Measurements from ENCODE around the gene JCAD. TPM values are rescaled to one million over a fixed set of nuclear protein-coding genes. Genes with fewer than 3 reads are reported as not detected.

Gene JCAD
- total and polyA plus RNA-seq, 2 experiments from 2014 or later = 0.78 to 2.1 TPM

DNA sequence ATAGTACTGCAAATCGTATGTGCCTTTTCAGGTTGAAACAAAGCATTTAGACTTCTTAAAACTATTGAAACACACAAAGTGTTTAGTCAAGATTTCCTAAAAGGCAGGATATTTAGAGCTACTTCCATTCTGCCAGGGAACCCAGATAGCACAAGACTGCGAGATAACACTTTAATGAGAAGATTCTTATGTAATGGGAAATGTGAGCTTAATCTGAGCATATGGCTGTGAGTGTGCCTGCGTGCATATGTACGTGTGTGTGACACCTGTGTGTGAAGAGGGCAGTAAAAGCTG is 14.3 kb upstream of the JCAD start:
- no peaks in the 10 kb centered on the region for H4K20me1 ChIP-seq (replicated peaks; ENCODE audit: insufficient read depth)
- Mint-ChIP-seq H3K27me3 (ENCODE audit: insufficient read depth, low read depth, poor library complexity) (peaks cover 4% of the 10 kb centered on the region), H3K9me3 (no peaks in the 10 kb centered on the region), H3K4me1 (peaks cover 3% of the 10 kb centered on the region; the same call in 2 of the 3 replicates), H3K27ac (no peak overlapping the region), H3K36me3 (ENCODE audit: low read depth) (no peaks in the 10 kb centered on the region), H3K4me3 (no peak overlapping the region)
- no peaks in the 10 kb centered on the region for H3F3A ChIP-seq (replicated peaks; ENCODE audit: low read depth)
- no peak overlapping the region for H3K4me2 ChIP-seq
- no peaks in the 10 kb centered on the region for H3K36me3 ChIP-seq (ENCODE audit: insufficient read depth)
- ATAC-seq (no peak), DNase-seq (ENCODE audit: low spot score) (no peak)
- H3K4me3 ChIP-seq = no peak overlapping the region
- H3K27ac ChIP-seq (ENCODE audit: low read depth) = no peak overlapping the region
- H3K27me3 ChIP-seq (ENCODE audit: insufficient read depth) = no peaks in the 10 kb centered on the region
- H3K9me2 ChIP-seq (ENCODE audit: insufficient read depth) = no peaks in the 10 kb centered on the region
- no peaks in the 10 kb centered on the region for H3K79me2 ChIP-seq (replicated peaks; ENCODE audit: insufficient read depth)
- H2AFZ ChIP-seq = no peak overlapping the region
- TF ChIP-seq JUNB (IDR thresholded peaks at IDR 0.05; ENCODE audit: unreplicated experiment) = no peak
- TF ChIP-seq, protein P1, sequence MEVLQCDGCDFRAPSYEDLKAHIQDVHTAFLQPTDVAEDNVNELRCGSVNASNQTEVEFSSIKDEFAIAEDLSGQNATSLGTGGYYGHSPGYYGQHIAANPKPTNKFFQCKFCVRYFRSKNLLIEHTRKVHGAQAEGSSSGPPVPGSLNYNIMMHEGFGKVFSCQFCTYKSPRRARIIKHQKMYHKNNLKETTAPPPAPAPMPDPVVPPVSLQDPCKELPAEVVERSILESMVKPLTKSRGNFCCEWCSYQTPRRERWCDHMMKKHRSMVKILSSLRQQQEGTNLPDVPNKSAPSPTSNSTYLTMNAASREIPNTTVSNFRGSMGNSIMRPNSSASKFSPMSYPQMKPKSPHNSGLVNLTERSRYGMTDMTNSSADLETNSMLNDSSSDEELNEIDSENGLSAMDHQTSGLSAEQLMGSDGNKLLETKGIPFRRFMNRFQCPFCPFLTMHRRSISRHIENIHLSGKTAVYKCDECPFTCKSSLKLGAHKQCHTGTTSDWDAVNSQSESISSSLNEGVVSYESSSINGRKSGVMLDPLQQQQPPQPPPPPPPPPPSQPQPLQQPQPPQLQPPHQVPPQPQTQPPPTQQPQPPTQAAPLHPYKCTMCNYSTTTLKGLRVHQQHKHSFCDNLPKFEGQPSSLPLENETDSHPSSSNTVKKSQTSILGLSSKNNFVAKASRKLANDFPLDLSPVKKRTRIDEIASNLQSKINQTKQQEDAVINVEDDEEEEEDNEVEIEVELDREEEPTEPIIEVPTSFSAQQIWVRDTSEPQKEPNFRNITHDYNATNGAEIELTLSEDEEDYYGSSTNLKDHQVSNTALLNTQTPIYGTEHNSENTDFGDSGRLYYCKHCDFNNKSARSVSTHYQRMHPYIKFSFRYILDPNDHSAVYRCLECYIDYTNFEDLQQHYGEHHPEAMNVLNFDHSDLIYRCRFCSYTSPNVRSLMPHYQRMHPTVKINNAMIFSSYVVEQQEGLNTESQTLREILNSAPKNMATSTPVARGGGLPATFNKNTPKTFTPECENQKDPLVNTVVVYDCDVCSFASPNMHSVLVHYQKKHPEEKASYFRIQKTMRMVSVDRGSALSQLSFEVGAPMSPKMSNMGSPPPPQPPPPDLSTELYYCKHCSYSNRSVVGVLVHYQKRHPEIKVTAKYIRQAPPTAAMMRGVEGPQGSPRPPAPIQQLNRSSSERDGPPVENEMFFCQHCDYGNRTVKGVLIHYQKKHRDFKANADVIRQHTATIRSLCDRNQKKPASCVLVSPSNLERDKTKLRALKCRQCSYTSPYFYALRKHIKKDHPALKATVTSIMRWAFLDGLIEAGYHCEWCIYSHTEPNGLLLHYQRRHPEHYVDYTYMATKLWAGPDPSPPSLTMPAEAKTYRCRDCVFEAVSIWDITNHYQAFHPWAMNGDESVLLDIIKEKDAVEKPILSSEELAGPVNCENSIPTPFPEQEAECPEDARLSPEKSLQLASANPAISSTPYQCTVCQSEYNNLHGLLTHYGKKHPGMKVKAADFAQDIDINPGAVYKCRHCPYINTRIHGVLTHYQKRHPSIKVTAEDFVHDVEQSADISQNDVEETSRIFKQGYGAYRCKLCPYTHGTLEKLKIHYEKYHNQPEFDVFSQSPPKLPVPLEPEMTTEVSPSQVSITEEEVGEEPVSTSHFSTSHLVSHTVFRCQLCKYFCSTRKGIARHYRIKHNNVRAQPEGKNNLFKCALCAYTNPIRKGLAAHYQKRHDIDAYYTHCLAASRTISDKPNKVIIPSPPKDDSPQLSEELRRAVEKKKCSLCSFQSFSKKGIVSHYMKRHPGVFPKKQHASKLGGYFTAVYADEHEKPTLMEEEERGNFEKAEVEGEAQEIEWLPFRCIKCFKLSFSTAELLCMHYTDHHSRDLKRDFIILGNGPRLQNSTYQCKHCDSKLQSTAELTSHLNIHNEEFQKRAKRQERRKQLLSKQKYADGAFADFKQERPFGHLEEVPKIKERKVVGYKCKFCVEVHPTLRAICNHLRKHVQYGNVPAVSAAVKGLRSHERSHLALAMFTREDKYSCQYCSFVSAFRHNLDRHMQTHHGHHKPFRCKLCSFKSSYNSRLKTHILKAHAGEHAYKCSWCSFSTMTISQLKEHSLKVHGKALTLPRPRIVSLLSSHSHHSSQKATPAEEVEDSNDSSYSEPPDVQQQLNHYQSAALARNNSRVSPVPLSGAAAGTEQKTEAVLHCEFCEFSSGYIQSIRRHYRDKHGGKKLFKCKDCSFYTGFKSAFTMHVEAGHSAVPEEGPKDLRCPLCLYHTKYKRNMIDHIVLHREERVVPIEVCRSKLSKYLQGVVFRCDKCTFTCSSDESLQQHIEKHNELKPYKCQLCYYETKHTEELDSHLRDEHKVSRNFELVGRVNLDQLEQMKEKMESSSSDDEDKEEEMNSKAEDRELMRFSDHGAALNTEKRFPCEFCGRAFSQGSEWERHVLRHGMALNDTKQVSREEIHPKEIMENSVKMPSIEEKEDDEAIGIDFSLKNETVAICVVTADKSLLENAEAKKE (CRISPR knock-in tag; IDR thresholded peaks at IDR 0.05) = no peak
- TF ChIP-seq ZNF331 (CRISPR knock-in tag; IDR thresholded peaks at IDR 0.05; ENCODE audit: low read depth) = no peak
- TF ChIP-seq ZNF114 (CRISPR knock-in tag; IDR thresholded peaks at IDR 0.05) = no peak
- TF ChIP-seq EZH2 (IDR thresholded peaks at IDR 0.05; ENCODE audit: low read depth, unreplicated experiment) = no peak
- TF ChIP-seq STAT1 (IDR thresholded peaks at IDR 0.05; ENCODE audit: unreplicated experiment) = no peak
- TF ChIP-seq, protein P2, sequence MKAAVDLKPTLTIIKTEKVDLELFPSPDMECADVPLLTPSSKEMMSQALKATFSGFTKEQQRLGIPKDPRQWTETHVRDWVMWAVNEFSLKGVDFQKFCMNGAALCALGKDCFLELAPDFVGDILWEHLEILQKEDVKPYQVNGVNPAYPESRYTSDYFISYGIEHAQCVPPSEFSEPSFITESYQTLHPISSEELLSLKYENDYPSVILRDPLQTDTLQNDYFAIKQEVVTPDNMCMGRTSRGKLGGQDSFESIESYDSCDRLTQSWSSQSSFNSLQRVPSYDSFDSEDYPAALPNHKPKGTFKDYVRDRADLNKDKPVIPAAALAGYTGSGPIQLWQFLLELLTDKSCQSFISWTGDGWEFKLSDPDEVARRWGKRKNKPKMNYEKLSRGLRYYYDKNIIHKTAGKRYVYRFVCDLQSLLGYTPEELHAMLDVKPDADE (IDR thresholded peaks at IDR 0.05) = no peak
- TF ChIP-seq, protein P3, sequence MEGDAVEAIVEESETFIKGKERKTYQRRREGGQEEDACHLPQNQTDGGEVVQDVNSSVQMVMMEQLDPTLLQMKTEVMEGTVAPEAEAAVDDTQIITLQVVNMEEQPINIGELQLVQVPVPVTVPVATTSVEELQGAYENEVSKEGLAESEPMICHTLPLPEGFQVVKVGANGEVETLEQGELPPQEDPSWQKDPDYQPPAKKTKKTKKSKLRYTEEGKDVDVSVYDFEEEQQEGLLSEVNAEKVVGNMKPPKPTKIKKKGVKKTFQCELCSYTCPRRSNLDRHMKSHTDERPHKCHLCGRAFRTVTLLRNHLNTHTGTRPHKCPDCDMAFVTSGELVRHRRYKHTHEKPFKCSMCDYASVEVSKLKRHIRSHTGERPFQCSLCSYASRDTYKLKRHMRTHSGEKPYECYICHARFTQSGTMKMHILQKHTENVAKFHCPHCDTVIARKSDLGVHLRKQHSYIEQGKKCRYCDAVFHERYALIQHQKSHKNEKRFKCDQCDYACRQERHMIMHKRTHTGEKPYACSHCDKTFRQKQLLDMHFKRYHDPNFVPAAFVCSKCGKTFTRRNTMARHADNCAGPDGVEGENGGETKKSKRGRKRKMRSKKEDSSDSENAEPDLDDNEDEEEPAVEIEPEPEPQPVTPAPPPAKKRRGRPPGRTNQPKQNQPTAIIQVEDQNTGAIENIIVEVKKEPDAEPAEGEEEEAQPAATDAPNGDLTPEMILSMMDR (conservative IDR thresholded peaks at IDR 0.05; ENCODE audit: low read depth in 2 of 2) = no peak
- TF ChIP-seq EZH2phosphoT487 (IDR thresholded peaks at IDR 0.05; ENCODE audit: unreplicated experiment) = no peak
- TF ChIP-seq CREB1 (CRISPR knock-in tag; IDR thresholded peaks at IDR 0.05; ENCODE audit: low read depth) = no peak
- no peaks in the 10 kb centered on the region for H3K4me1 ChIP-seq (ENCODE audit: insufficient read depth)

Measured in GM23338 (cell line).